ENCODE data around the gene RPL41. TPM values are rescaled to one million over a fixed set of nuclear protein-coding genes. Genes with fewer than 3 reads are reported as not detected.
A peak's percentile ranks its signal among the peaks of the same experiment; 100 is the strongest.

The RPL41 gene
- polyA plus RNA-seq, 4 donors: 4,437 to 5,971 (median 5,319) TPM

DNA sequence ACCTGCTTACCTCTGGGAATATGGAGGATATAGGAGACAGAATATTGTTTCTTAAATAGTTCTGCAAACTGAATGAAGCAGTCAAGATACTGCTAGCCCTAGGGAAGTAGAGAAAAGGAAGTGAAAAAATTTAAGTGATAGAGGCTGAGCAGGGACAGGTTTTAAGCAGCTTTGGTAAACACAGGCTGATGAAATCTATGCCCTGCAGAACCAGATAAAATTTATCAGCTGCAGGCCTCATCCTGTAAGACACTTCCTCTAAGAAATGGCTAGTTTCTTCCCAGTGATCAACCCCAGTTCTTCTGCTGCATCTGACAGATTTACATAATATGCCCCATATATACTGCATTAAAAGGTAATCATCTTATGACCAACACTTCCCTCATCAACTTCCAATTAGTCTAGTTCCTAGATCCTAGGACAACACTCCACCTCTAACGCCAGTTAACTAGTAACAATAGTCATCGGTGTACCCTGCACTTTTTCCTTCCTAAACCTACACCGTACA, 10.4 kb downstream of the RPL41 start:
- DNase-seq (ENCODE audit: low read depth in 4 of 4, low spot score in 2 of 4): no peak

- DNase-seq (ENCODE audit: low read depth in 4 of 4, low spot score in 2 of 4): no peak
These were observed 11.1 kb downstream of the RPL41 start for GRCh38 chr12:56127485-56127887.

GRCh38 chr12:56127888-56128669, 11.6 kb downstream of the RPL41 start, which contains the start of gene ESYT1:
Gene ESYT1, plus strand, starts transcription at chr12:56128267. Its CDS starts 53 bp downstream, at chr12:56128320.
- DNase-seq (ENCODE audit: low read depth in 4 of 4, low spot score in 2 of 4): peak; percentile 95 to 100 (median 98)

DNA sequence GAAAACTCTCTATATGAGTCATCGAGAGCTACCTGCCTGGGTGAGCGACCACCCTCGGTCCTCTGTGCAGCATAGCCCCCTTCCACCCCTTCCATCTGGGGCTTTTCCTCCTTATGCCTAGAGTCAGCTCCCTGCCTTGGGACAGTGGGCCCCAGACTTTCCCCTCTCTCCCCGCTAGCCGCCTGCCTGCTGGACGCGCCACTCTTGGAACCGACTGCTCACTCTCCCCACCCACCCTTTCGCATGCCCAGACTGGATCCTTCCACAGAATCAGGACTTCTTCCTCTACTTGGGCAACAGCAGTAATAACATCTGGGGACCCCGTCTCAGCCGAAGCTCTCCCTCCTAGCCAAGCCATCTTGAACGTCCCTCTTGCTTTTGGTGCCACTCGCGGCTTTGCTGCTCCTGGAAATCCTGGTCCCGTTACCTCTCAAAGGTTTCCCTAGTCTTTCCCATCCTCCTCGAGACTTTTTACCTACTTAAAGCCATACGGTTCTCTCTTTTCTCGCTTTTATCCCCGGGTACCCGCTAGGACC, 12.3 kb downstream of the RPL41 start:
- DNase-seq (ENCODE audit: low read depth in 4 of 4, low spot score in 2 of 4): peak in 1 of 4 donors; percentile 25

DNA sequence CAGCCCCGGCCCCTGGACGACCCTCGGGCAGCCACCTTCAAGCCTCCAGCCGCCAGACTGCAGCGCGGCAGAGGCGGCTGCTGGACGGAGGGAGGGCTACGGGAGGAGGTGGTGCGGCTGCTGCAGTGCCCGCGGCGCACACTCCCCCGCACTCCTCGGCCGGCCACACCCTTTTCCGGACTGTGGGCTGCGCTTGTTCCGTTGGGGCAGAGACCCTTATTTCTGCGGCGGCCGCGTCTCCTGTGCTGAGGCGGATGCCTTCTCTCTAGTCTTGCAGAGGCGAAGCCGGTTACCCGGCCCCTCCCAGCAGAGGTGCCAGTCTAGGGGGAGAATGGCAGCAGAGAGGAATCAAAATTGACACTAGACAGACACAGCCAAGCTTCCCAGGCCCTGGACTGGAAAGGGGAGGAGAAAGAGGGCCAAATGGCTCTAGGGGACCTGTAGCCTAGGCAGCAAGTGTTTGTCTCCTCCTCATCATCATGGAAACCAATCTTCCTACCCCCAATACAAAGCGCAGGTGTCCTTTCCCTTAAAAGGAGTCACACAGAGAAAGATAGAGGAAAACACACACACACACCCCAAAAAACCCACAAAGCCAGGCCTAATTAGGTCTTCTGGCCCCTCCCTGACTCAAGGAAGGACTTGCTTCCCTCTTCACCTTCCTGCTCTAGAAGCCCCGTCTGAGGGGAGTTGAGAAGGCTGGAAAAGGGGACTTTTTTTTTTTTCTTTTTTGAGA, 12.9 kb downstream of the RPL41 start:
- peak in 1 of 4 donors; percentile 7 for DNase-seq (ENCODE audit: low read depth in 4 of 4, low spot score in 2 of 4)

- no peak for DNase-seq (ENCODE audit: low read depth in 4 of 4, low spot score in 2 of 4)
These were observed 13.6 kb downstream of the RPL41 start for GRCh38 chr12:56129942-56130495.

DNA sequence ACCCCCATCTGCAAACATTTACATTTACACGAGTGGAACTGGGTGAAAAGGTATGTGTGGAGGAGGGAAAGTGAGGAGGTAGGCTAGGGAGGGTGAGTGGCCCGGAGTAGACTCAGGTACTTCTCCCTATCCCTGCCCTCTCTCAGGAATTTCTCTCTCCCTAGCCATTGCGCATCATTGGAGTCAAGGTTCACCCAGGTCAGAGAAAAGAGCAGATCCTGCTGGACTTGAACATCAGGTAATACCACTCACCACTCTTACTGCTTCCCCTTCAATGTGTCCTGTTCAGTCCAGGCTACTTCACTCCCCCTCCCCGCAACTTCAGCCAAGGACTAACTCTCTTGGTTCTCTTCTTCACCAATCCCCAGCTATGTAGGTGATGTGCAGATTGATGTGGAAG, 14.4 kb downstream of the RPL41 start:
- DNase-seq (ENCODE audit: low read depth in 4 of 4, low spot score in 2 of 4): no peak

DNA sequence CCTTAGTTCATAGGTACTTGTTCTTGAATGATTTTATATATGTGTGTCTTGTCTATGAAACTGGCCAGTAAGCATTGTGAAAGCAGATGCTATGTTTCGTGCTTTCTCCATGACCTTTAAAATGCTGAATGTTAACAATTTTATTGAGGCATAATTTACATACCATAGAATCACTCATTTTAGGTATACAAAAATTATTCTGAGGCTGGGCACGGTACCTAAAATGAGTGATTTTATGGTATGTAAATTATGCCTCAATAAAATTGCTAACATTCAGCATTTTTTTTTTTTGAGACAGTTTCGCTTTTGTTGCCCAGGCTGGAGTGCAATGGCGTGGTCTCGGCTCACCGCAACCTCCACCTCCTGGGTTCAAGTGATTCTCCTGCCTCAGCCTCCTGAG, 18.5 kb downstream of the RPL41 start:
- no peak for DNase-seq (ENCODE audit: low read depth in 4 of 4, low spot score in 2 of 4)

DNA sequence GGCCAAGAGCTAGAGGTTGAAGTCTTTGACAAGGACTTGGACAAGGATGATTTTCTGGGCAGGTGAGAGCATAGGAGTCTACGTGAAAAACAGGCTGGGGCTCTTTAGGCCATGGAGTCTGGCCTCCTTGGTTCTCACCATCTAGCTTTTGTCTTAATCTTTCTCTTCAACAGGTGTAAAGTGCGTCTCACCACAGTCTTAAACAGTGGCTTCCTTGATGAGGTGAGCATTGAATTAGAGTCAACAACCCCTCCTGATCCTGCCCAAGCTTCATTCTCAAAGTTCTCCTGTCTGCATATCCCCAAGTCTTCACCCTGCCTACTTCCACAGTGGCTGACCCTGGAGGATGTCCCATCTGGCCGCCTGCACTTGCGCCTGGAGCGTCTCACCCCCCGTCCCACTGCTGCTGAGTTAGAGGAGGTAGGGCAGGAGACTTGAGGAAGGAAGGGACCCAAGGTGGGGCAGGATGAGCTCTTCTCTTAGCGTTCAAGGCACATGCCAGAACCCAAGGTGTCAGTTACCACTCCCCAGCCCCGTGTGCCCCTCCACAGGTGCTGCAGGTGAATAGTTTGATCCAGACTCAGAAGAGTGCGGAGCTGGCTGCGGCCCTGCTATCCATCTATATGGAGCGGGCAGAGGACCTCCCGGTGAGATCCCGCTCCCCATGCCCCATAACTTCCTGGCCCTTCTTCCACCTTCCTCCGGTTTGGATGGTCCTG, 21.6 kb downstream of the RPL41 start:
- DNase-seq (ENCODE audit: low read depth in 4 of 4, low spot score in 2 of 4): no peak

GRCh38 chr12:56141946-56142784, 25.7 kb downstream of the RPL41 start:
- DNase-seq (ENCODE audit: low read depth in 4 of 4, low spot score in 2 of 4): no peak

DNA sequence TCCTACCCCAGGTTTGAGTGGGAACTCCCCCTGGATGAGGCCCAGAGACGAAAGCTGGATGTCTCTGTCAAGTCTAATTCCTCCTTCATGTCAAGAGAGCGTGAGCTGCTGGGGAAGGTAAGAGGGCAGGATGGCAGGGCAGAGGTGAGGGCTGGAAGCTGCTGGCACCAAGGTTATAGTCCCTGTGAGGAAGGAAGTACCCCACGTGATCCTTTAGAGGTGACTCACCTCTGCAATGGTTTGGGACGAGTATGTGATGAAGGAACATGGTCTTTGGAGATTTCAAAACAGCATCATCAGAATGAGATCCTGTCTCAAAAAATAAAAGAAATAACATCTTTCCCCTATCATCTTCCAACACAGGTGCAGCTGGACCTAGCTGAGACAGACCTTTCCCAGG, 26.8 kb downstream of the RPL41 start:
- DNase-seq (ENCODE audit: low read depth in 4 of 4, low spot score in 2 of 4): no peak

- DNase-seq (ENCODE audit: low read depth in 4 of 4, low spot score in 2 of 4): no peak
These were observed 27.4 kb downstream of the RPL41 start for GRCh38 chr12:56143870-56144269.

DNA sequence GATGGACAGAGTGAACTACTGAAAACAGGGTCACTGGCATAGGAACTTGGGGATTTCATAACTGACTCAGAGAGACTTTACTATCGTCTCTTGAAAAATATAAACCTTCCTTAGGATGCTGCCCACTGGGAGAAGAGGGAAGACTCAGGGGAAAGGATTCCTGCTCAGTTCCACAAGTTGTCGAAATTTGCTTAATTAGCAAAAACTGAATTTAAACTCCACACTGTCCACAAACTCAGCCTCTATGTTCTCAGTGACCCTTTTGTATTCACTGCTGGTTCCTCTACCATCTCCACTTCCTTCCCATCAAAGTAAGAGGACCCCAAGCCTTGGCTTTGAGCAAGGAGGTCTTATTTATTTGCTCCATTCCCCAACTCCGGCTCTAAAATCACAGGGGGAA, 28.8 kb downstream of the RPL41 start:
- no peak for DNase-seq (ENCODE audit: low read depth in 4 of 4, low spot score in 2 of 4)

DNA sequence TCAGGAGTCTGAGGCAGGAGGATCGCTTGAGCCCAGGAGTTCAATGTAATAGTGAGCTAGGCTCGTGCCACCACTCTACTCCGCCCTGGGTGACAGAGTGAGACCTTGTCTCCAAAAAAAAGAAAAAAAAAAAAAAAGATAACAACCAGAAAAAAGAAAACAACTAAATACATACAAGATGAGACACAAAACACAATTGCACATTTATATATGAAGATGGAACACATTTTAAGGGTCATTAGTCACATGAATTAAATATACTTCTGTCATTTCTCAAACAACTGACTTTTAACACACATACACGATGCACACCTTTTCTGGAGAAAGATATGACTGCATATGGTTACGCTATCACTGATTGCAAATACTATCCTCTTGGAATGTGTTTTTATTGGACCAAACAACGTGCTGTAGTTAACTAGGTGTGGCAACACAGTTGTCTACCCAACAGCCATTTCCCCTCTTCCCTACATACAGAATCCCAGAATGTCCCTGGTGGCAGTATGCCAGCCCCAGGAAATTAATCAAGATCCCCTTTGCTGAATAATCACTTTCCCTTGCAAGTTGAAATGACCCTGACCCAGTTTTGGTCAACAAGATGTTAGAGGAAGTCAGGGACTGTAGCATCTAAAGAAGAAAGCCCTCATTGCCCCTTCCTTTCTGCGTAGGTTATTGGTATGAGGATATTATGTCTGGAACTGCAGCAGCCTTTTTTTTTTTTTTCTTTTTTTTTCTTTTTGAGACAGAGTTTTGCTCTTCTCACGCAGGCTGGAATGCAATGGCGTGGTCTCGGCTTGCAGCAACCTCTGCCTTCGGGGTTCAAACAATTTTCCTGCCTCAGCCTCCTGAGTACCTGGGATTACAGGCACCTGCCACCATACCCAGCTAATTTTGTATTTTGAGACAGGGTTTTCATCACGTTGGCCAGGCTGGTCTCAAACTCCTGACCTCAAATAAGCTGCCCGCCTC, 30.3 kb downstream of the RPL41 start:
- no peak for DNase-seq (ENCODE audit: low read depth in 4 of 4, low spot score in 2 of 4)

- no peak for DNase-seq (ENCODE audit: low read depth in 4 of 4, low spot score in 2 of 4)
These were observed 34.1 kb downstream of the RPL41 start for GRCh38 chr12:56150563-56150962.

DNA sequence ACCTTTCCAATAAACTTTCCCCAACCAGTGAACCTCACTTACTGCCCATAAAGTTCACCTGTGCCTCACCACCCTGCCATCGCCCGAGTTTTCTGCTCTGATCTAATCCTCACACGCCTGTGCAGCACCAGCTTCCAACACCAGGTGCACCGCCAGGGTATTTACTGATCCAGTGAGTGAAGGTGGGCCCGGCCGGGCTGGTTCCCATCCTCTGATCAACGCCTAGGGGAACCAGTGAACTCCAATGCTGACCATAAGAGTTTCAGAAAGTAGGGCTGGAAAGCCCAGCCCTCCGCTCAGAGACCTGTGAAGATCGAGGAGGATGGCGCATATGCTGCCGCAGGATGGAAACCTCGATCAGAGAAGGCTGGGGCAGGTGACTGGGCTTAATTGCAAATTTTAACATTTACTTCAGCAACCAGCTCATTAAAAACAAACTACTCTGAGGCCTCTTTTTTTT, 35.3 kb downstream of the RPL41 start:
- no peak for DNase-seq (ENCODE audit: low read depth in 4 of 4, low spot score in 2 of 4)

DNA sequence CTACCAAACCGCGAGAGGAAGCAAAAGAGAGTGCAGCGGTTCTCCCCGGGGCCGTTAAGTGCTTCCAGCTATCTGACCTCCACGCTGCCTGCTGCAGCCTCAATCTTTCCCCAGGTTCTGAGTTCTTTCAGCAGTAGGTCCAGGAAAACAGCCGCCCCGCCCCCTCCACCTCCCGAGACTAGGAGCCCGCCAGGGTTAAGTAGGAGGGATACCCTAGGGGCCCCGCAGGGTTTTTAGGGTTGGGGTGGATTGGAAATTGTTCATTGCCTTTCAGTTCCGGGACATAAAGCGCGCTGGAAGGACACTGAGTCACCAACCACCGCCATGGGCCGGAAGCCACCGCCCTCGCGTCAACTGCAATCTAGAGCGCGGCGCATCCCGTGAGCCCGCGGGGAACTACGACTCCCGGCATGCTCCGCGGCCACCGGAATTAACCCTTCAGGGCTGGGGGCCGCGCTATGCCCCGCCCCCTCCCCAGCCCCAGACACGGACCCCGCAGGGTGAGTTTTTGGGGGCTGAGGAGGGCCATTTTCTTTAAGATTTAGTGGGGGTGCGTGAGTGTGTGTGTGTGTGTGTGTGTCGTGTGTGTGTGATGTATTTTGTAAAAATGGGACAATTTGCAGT, 35.8 kb downstream of the RPL41 start, which contains the start of gene MYL6B:
Gene MYL6B, plus strand, starts transcription at position 456 of the 624 bp plus-strand sequence. CDS start 1,332 bp downstream, outside the sequence.
- peak; percentile 68 to 89 (median 79) for DNase-seq (ENCODE audit: low read depth in 4 of 4, low spot score in 2 of 4)

Measured in left renal cortex interstitium (tissue), 4 donors.